Gastroesophageal sphincter (tissue), 4 donors: ENCODE measurements around the gene RBM5. TPM values are rescaled to one million over a fixed set of nuclear protein-coding genes. Genes with fewer than 3 reads are reported as not detected.
A peak's percentile ranks its signal among the peaks of the same experiment; 100 is the strongest.

Source experiments
- ATAC-seq: fragments of 150-250 bp; one replicate; pipeline ENCODE4 v1.9.1; 2016; ENCODE audit warnings: mild to moderate bottlenecking, moderate library complexity
- H3K27ac ChIP-seq, 4 donors: fragments of 200-600 bp; sonication (generic) in 3 of 4; 1 replicate in 3 of 4; 2 replicates in 1 of 4; pipeline ENCODE4 v1.5.1; 2016 to 2019
- H3K27me3 ChIP-seq: fragments of 200-600 bp; sonication (generic); one replicate; pipeline ENCODE4 v1.5.1; 2019
- H3K36me3 ChIP-seq, 2 donors: fragments of 200-600 bp; sonication (generic); one replicate each; pipeline ENCODE4 v1.5.1; 2019; ENCODE audit warnings: control low read depth in 1 of 2
- H3K4me1 ChIP-seq, 3 donors: fragments of 200-600 bp; sonication (generic); 1 replicate in 2 of 3; 2 replicates in 1 of 3; pipeline ENCODE4 v1.5.1; 2016 to 2019; ENCODE audit warnings: control low read depth in 2 of 3
- H3K4me3 ChIP-seq, 2 donors: fragments of 200-600 bp; sonication (generic); one replicate each; pipeline ENCODE4 v1.5.1; 2019; ENCODE audit warnings: mild to moderate bottlenecking in 1 of 2, moderate library complexity in 1 of 2
- H3K9me3 ChIP-seq, 3 donors: fragments of 200-600 bp; sonication (generic); one replicate each; pipeline ENCODE4 v1.5.1; 2017 to 2019; ENCODE audit warnings: control low read depth in 2 of 3
- CTCF ChIP-seq, 4 experiments: fragments of 200-600 bp in 2 of 4; fragments of 450-650 bp in 2 of 4; sonication (generic) in 1 of 4; IDR thresholded peaks; one replicate each; pipeline ENCODE4 v1.5.1; 2017 to 2019; ENCODE audit warnings: antibody characterized with exemption in 4 of 4, mild to moderate bottlenecking in 2 of 4, moderate library complexity in 2 of 4
- EP300 ChIP-seq: sonication (generic); formaldehyde crosslinking; IDR thresholded peaks from one replicate; pipeline ENCODE4 v1.6.1; 2017; ENCODE audit warnings: antibody characterized with exemption, mild to moderate bottlenecking
- POLR2A ChIP-seq, 2 donors: fragments of 450-650 bp; IDR thresholded peaks; one replicate each; pipeline ENCODE4 v1.6.1; 2017; ENCODE audit warnings: antibody characterized with exemption in 2 of 2, mild to moderate bottlenecking in 2 of 2, moderate library complexity in 1 of 2
- POLR2AphosphoS5 ChIP-seq: sonication (generic); formaldehyde crosslinking; IDR thresholded peaks from one replicate; pipeline ENCODE4 v1.6.1; 2017; ENCODE audit warnings: antibody characterized with exemption
- WGBS, 2 donors: methylation state at CpG; one replicate each; pipeline ENCODE4 v1.1.5; 2018; ENCODE audit warnings: low coverage in 1 of 2; 5-methylcytosine and 5-hydroxymethylcytosine counted together
- total RNA-seq, 4 donors: library from RNA; depleted of rRNA; stranded (reverse); fragments of >200 nt; gene quantifications; one replicate each; pipeline ENCODE4 v1.1.0, GENCODE V29; 2016

RBM5 gene
- total RNA-seq, 4 donors from 2014 or later, result 85.7 to 228 (median 136) TPM

- WGBS, 2 donors, result 90 to 100% methylated on average over 3 to 7 of the region's 7 CpGs
- no peak for TF ChIP-seq EP300
- no peak for TF ChIP-seq POLR2AphosphoS5
- no peak for TF ChIP-seq POLR2A (IDR thresholded peaks at IDR 0.05)
- TF ChIP-seq CTCF (IDR thresholded peaks at IDR 0.05), result no peak
- Histone ChIP-seq H3K4me1 (no peaks in the 10 kb centered on the region), H3K36me3 (peaks cover 34 to 100% of the 10 kb centered on the region in 2 donors), H3K27ac (no peak overlapping the region), H3K27me3 (no peaks in the 10 kb centered on the region), H3K9me3 (no peaks in the 10 kb centered on the region), H3K4me3 (no peak overlapping the region)
- ATAC-seq, result no peak
Observed at GRCh38 chr3:50102558-50102957, 13.8 kb downstream of the RBM5 start.

GRCh38 chr3:50111757-50112156 is 23.0 kb downstream of the RBM5 start:
- TF ChIP-seq CTCF (IDR thresholded peaks at IDR 0.05) (no peak), POLR2A (IDR thresholded peaks at IDR 0.05) (no peak), EP300 (no peak), POLR2AphosphoS5 (no peak)
- Histone ChIP-seq H3K36me3 (peaks cover 21 to 100% of the 10 kb centered on the region in 2 donors), H3K27ac (peak overlapping the region in 3 of 4 donors; percentile 8 to 45 (median 25)), H3K4me3 (no peak overlapping the region), H3K4me1 (peaks cover 0 to 6% (median 0%) of the 10 kb centered on the region in 3 donors), H3K27me3 (no peaks in the 10 kb centered on the region), H3K9me3 (no peaks in the 10 kb centered on the region)
- no peak for ATAC-seq
- WGBS, 2 donors, result 14 to 62% methylated on average over 2 to 3 of the region's 5 CpGs

- peaks cover 19 to 100% of the 10 kb centered on the region in 2 donors for H3K36me3 ChIP-seq
Observed at GRCh38 chr3:50112462-50112861, 23.7 kb downstream of the RBM5 start.

GRCh38 chr3:50117120-50117519 is 28.4 kb downstream of the RBM5 start:
- H3K4me3 ChIP-seq, result no peak overlapping the region
- H3K36me3 ChIP-seq, result peaks cover 12 to 94% of the 10 kb centered on the region in 2 donors
- H3K9me3 ChIP-seq, result no peaks in the 10 kb centered on the region
- H3K27ac ChIP-seq, result no peak overlapping the region
- peaks cover 0 to 9% (median 0%) of the 10 kb centered on the region in 3 donors for H3K4me1 ChIP-seq
- 60 to 89% methylated on average over 1 to 3 of the region's 8 CpGs for WGBS, 2 donors
- TF ChIP-seq POLR2A (IDR thresholded peaks at IDR 0.05), result no peak
- no peaks in the 10 kb centered on the region for H3K27me3 ChIP-seq
- ATAC-seq, result no peak

More at GRCh38 chr3:50112462-50112861, 23.7 kb downstream of the RBM5 start:
- no peak overlapping the region for H3K4me3 ChIP-seq
- no peak for TF ChIP-seq POLR2A (IDR thresholded peaks at IDR 0.05)
- WGBS, 2 donors, result 54 to 87% methylated on average over 2 to 3 of the region's 3 CpGs
- H3K9me3 ChIP-seq, result no peaks in the 10 kb centered on the region
- H3K4me1 ChIP-seq, result peaks cover 0 to 6% (median 0%) of the 10 kb centered on the region in 3 donors
- H3K27me3 ChIP-seq, result no peaks in the 10 kb centered on the region
- peak overlapping the region in 2 of 4 donors; percentile 8 to 35 for H3K27ac ChIP-seq
- ATAC-seq, result peak; percentile 57

- no peak for TF ChIP-seq POLR2AphosphoS5
- TF ChIP-seq POLR2A (IDR thresholded peaks at IDR 0.05), result no peak
- no peak for TF ChIP-seq EP300
- no peak for TF ChIP-seq CTCF (IDR thresholded peaks at IDR 0.05)
- H3K4me3 ChIP-seq, result no peak overlapping the region
- 53 to 64% methylated on average over 4 to 5 of the region's 10 CpGs for WGBS, 2 donors
- no peaks in the 10 kb centered on the region for H3K27me3 ChIP-seq
- no peaks in the 10 kb centered on the region for H3K9me3 ChIP-seq
- H3K27ac ChIP-seq, result no peak overlapping the region
- no peak for ATAC-seq
- H3K36me3 ChIP-seq, result peaks cover 11 to 83% of the 10 kb centered on the region in 2 donors
- peaks cover 0 to 15% (median 0%) of the 10 kb centered on the region in 3 donors for H3K4me1 ChIP-seq
Observed at GRCh38 chr3:50118237-50118636, 29.5 kb downstream of the RBM5 start.

GRCh38 chr3:50119786-50120185 is 31.1 kb downstream of the RBM5 start:
- Histone ChIP-seq H3K4me3 (no peak overlapping the region), H3K4me1 (peaks cover 0 to 31% (median 6%) of the 10 kb centered on the region in 3 donors), H3K9me3 (no peaks in the 10 kb centered on the region), H3K27me3 (no peaks in the 10 kb centered on the region), H3K27ac (no peak overlapping the region), H3K36me3 (peaks cover 4 to 68% of the 10 kb centered on the region in 2 donors)
- ATAC-seq, result no peak
- TF ChIP-seq CTCF (IDR thresholded peaks at IDR 0.05) (no peak), EP300 (no peak), POLR2AphosphoS5 (no peak), POLR2A (IDR thresholded peaks at IDR 0.05) (no peak)
- 62 to 100% methylated on average over 1 to 3 of the region's 3 CpGs for WGBS, 2 donors
